GM23338 (cell line): ENCODE data around the gene ANKRD17. TPM values are rescaled to one million over a fixed set of nuclear protein-coding genes. Genes with fewer than 3 reads are reported as not detected.

Experiments used
- ATAC-seq: fragments of 200-7000 bp; cut with Tn5 transposase; 3 replicates; pipeline ENCODE4 v1.9.1; 2020
- DNase-seq: peaks from one replicate; pipeline ENCODE4 v3.0.0-alpha.2; 2015; ENCODE audit warnings: low spot score
- H2AFZ ChIP-seq: fragments of 200-600 bp; sonication (generic); 2 replicates; pipeline ENCODE4 v1.8.0; 2016; ENCODE audit warnings: antibody characterized with exemption, mild to moderate bottlenecking, moderate library complexity
- H3F3A ChIP-seq: fragments of 200-600 bp; sonication (generic); replicated peaks from 2 replicates; pipeline ENCODE4 v1.8.0; 2017; ENCODE audit warnings: antibody characterized with exemption, mixed run types, low read depth
- H3K27ac ChIP-seq: fragments of 200-600 bp; sonication (generic); 2 replicates; pipeline ENCODE4 v1.6.1; 2016; ENCODE audit warnings: low read depth
- H3K27me3 ChIP-seq: fragments of 200-600 bp; sonication (generic); 2 replicates; pipeline ENCODE4 v1.8.0; 2016; ENCODE audit warnings: mild to moderate bottlenecking, mixed run types, moderate library complexity; ENCODE audit not compliant: insufficient read depth
- H3K36me3 ChIP-seq: fragments of 200-600 bp; sonication (generic); 2 replicates; pipeline ENCODE4 v1.8.0; 2016; ENCODE audit warnings: mild to moderate bottlenecking; ENCODE audit not compliant: insufficient read depth
- H3K4me1 ChIP-seq: fragments of 200-600 bp; sonication (generic); 2 replicates; pipeline ENCODE4 v1.8.0; 2016; ENCODE audit warnings: mild to moderate bottlenecking, moderate library complexity; ENCODE audit not compliant: insufficient read depth
- H3K4me2 ChIP-seq: fragments of 200-600 bp; sonication (generic); 2 replicates; pipeline ENCODE4 v1.7.1; 2017; ENCODE audit warnings: mixed run types
- H3K4me3 ChIP-seq: fragments of 200-600 bp; sonication (generic); 2 replicates; pipeline ENCODE4 v1.6.1; 2016; ENCODE audit warnings: mixed run types
- H3K79me2 ChIP-seq: fragments of 200-600 bp; sonication (generic); replicated peaks from 2 replicates; pipeline ENCODE4 v1.8.0; 2017; ENCODE audit warnings: mild to moderate bottlenecking; ENCODE audit not compliant: insufficient read depth
- H3K9me2 ChIP-seq: fragments of 200-600 bp; sonication (generic); 2 replicates; pipeline ENCODE4 v1.8.0; 2017; ENCODE audit not compliant: insufficient read depth
- H4K20me1 ChIP-seq: fragments of 200-600 bp; sonication (generic); replicated peaks from 2 replicates; pipeline ENCODE4 v1.8.0; 2017; ENCODE audit warnings: mild to moderate bottlenecking; ENCODE audit not compliant: insufficient read depth
- H3K27ac Mint-ChIP-seq: 2 replicates; pipeline ENCODE4 v1.8.0; 2020; ENCODE audit warnings: inconsistent platforms, mild to moderate bottlenecking, moderate library complexity, mixed read lengths
- H3K27me3 Mint-ChIP-seq: 3 replicates; pipeline ENCODE4 v1.8.0; 2022; ENCODE audit warnings: low read depth, mild to moderate bottlenecking, moderate library complexity, mixed read lengths, inconsistent platforms; ENCODE audit not compliant: insufficient read depth, poor library complexity
- H3K36me3 Mint-ChIP-seq: 3 replicates; pipeline ENCODE4 v1.8.0; 2021; ENCODE audit warnings: low read depth, mild to moderate bottlenecking, inconsistent platforms, moderate library complexity, mixed read lengths
- H3K4me1 Mint-ChIP-seq: 3 replicates; pipeline ENCODE4 v1.8.0; 2020; ENCODE audit warnings: mild to moderate bottlenecking, inconsistent platforms, mixed read lengths
- H3K4me3 Mint-ChIP-seq: 3 replicates; pipeline ENCODE4 v1.8.0; 2021; ENCODE audit warnings: moderate library complexity, mild to moderate bottlenecking, inconsistent platforms, mixed read lengths
- H3K9me3 Mint-ChIP-seq: 3 replicates; pipeline ENCODE4 v1.8.0; 2020; ENCODE audit warnings: moderate library complexity, mild to moderate bottlenecking, inconsistent platforms, mixed read lengths
- CREB1 ChIP-seq: fragments of 250-450 bp; sonication (Bioruptor Pico); IDR thresholded peaks from 2 replicates; pipeline ENCODE4 v1.5.0; 2020; ENCODE audit warnings: low read depth, mild to moderate bottlenecking, moderate library complexity
- CTCF ChIP-seq, 2 experiments: fragments of 200-600 bp in 1 of 2; sonication (generic) in 1 of 2; conservative IDR thresholded peaks; 2 replicates each; pipeline versions ENCODE4 v1.5.1 to v1.6.1; 2016 to 2017; ENCODE audit warnings: antibody characterized with exemption in 2 of 2, low read depth in 2 of 2, mild to moderate bottlenecking in 2 of 2, moderate library complexity in 1 of 2
- EZH2 ChIP-seq: fragments of 200-600 bp; sonication (generic); IDR thresholded peaks from one replicate; pipeline ENCODE4 v1.8.0; 2017; ENCODE audit warnings: antibody characterized with exemption, mild to moderate bottlenecking, low read depth; ENCODE audit not compliant: unreplicated experiment
- EZH2phosphoT487 ChIP-seq: fragments of 200-600 bp; sonication (generic); IDR thresholded peaks from one replicate; pipeline ENCODE4 v1.8.1; 2018; ENCODE audit warnings: antibody characterized with exemption; ENCODE audit not compliant: unreplicated experiment
- JUNB ChIP-seq: IDR thresholded peaks from one replicate; pipeline ENCODE4 v1.6.1; 2016; ENCODE audit warnings: antibody characterized with exemption; ENCODE audit not compliant: unreplicated experiment
- NANOG ChIP-seq: IDR thresholded peaks from 2 replicates; pipeline ENCODE4 v1.6.1; 2016; ENCODE audit warnings: antibody characterized with exemption, borderline replicate concordance
- POLR2AphosphoS5 ChIP-seq: IDR thresholded peaks from 2 replicates; pipeline ENCODE4 v1.6.1; 2016; ENCODE audit warnings: antibody characterized with exemption, low read depth
- STAT1 ChIP-seq: IDR thresholded peaks from one replicate; pipeline ENCODE4 v1.6.1; 2016; ENCODE audit warnings: antibody characterized with exemption; ENCODE audit not compliant: unreplicated experiment
- ZNF331 ChIP-seq: fragments of 250-450 bp; sonication (Bioruptor Pico); IDR thresholded peaks from 2 replicates; pipeline ENCODE4 v1.5.0; 2020; ENCODE audit warnings: low read depth, mild to moderate bottlenecking, moderate library complexity
- ZNF462 ChIP-seq: fragments of 250-450 bp; sonication (Bioruptor Pico); IDR thresholded peaks from 2 replicates; pipeline ENCODE4 v1.5.0; 2020; ENCODE audit warnings: mild to moderate bottlenecking, moderate library complexity
- polyA plus RNA-seq: library from polyadenylated mRNA; unstranded; fragments of >200 nt; fragmentation: Nextera tagmentation; extraction: Ambion mirVana; gene quantifications from 2 replicates; pipeline ENCODE4 v1.2.1, GENCODE V29; 2016
- total RNA-seq: library from RNA; depleted of rRNA; stranded (reverse); fragments of >200 nt; shearing (Covaris generic); gene quantifications from 2 replicates; pipeline ENCODE4 v1.2.3, GENCODE V29; 2014
- TF ChIP-seq, protein P1 (sequence below): IDR thresholded peaks from 2 replicates; pipeline ENCODE4 v1.6.1; 2016; ENCODE audit warnings: antibody characterized with exemption

ANKRD17 gene
- total and polyA plus RNA-seq, 2 experiments from 2014 or later = 41.9 to 85.3 TPM

GRCh38 chr4:73087871-73088270, 170.7 kb downstream of the ANKRD17 start:
- H4K20me1 ChIP-seq = peaks cover 2% of the 10 kb centered on the region; the same call in 1 of the 2 replicates
- no peaks in the 10 kb centered on the region for H3K4me1 ChIP-seq
- no peaks in the 10 kb centered on the region for H3F3A ChIP-seq
- DNase-seq (no peak), ATAC-seq (no peak)
- Mint-ChIP-seq H3K27me3 (no peaks in the 10 kb centered on the region), H3K4me1 (no peaks in the 10 kb centered on the region), H3K36me3 (peaks cover 47% of the 10 kb centered on the region), H3K9me3 (no peaks in the 10 kb centered on the region), H3K27ac (no peak overlapping the region), H3K4me3 (no peak overlapping the region)
- TF ChIP-seq ZNF331 (no peak), ZNF462 (CRISPR knock-in tag) (no peak), CREB1 (no peak), CTCF (conservative IDR thresholded peaks at IDR 0.05; ENCODE audit: low read depth in 2 of 2) (no peak), NANOG (no peak), EZH2 (no peak), POLR2AphosphoS5 (no peak), STAT1 (no peak), JUNB (no peak), EZH2phosphoT487 (no peak)
- TF ChIP-seq, protein P1, sequence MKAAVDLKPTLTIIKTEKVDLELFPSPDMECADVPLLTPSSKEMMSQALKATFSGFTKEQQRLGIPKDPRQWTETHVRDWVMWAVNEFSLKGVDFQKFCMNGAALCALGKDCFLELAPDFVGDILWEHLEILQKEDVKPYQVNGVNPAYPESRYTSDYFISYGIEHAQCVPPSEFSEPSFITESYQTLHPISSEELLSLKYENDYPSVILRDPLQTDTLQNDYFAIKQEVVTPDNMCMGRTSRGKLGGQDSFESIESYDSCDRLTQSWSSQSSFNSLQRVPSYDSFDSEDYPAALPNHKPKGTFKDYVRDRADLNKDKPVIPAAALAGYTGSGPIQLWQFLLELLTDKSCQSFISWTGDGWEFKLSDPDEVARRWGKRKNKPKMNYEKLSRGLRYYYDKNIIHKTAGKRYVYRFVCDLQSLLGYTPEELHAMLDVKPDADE = no peak
- peaks cover 27% of the 10 kb centered on the region for H3K36me3 ChIP-seq
- no peaks in the 10 kb centered on the region for H3K9me2 ChIP-seq
- no peak overlapping the region for H3K4me3 ChIP-seq
- H3K4me2 ChIP-seq = no peak overlapping the region
- no peak overlapping the region for H3K27ac ChIP-seq
- H3K79me2 ChIP-seq = peaks cover 10% of the 10 kb centered on the region
- no peak overlapping the region for H2AFZ ChIP-seq
- no peaks in the 10 kb centered on the region for H3K27me3 ChIP-seq
